Measurements from ENCODE around the gene PPIA. TPM values are rescaled to one million over a fixed set of nuclear protein-coding genes. Genes with fewer than 3 reads are reported as not detected.
"Not testable (repeated sequence)": the region's sequence is repeated elsewhere in the genome, so short reads cannot be mapped to it uniquely, and the experiment has no call there.

The PPIA gene
- total and polyA plus RNA-seq, 9 donors: 644 to 2,091 (median 796) TPM

DNA sequence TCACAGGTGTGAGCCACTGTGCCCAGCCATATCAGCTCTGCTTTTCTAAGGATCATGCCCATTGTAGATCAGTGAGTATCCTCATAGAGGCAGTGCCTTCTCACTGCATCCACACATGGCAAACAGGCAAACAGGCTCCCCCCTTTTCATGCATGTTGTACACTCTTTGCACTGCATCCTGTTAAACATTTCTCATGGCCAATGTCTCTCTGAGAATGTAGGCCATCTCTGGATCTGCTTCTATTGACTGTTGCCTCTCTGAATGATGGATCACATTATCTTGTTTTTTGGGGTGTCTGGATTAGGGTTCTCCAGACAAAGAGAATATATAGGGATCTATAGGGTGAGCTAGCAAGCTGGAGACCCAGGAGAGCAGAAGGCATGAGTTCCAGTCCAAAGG lies 13.1 kb upstream of the PPIA start:
- H3K4me1 ChIP-seq (ENCODE audit: insufficient read depth): no peaks in the 10 kb centered on the region
- no peaks in the 10 kb centered on the region for H3K27me3 ChIP-seq
- no peak overlapping the region for H3K27ac ChIP-seq
- H3K36me3 ChIP-seq: no peaks in the 10 kb centered on the region
- H3K9me3 ChIP-seq: no peaks in the 10 kb centered on the region
- no peak for DNase-seq
- H3K4me3 ChIP-seq: no peak overlapping the region
- intact Hi-C loops (cut with DNase I): no loop called here
- TF ChIP-seq POLR2A (IDR thresholded peaks at IDR 0.05): no peak
- TF ChIP-seq CTCF (IDR thresholded peaks at IDR 0.05): no peak
- TF ChIP-seq EP300 (IDR thresholded peaks at IDR 0.05): no peak

DNA sequence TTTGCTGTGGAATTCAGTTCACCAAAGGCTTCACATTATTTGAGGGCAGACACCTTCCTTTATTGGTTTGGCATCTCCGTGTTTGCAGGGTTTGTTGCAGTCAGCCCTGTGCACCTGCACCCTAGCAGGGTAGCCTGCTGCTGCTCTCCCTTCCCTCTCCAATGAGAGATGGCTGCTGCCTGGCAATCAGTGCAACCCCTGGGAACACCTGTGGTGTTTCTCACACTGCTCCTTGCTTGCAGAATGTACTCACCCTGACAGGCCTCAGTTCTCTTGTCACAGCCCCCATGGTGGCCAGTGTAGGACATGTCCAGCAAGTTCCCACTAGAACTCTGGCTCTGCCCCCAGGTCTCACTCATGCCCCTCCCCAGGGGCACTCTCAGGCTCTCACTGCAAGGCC lies 12.1 kb upstream of the PPIA start:
- Histone ChIP-seq H3K27me3 (no peaks in the 10 kb centered on the region), H3K4me3 (no peak overlapping the region), H3K36me3 (no peaks in the 10 kb centered on the region), H3K27ac (no peak overlapping the region), H3K4me1 (ENCODE audit: insufficient read depth) (no peaks in the 10 kb centered on the region), H3K9me3 (no peaks in the 10 kb centered on the region)
- intact Hi-C loops (cut with DNase I): no loop called here
- DNase-seq: no peak
- TF ChIP-seq POLR2A (IDR thresholded peaks at IDR 0.05): no peak
- no peak for TF ChIP-seq EP300 (IDR thresholded peaks at IDR 0.05)
- TF ChIP-seq CTCF (IDR thresholded peaks at IDR 0.05): no peak
- WGBS, 3 donors: 77 to 88% (median 78%) methylated on average over 1 of the region's 1 CpG

DNA sequence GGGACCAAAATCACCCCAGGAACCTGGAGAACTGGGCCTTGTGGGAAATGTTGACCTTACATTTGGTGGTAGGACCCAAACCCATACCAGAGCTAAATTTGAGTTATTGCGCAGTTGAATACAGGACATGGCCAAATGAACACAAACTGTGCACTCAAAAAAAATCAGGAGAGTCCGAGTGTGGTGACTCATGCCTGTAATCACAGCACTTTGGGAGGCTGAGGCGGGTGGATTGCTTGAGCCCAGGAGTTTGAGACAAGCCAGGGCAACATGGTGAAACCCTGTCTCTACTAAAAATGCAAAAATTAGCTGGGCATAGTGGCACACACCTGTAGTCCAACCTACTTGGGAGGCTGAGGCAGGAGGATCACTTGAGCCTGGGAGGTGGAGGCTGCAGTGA lies 11.3 kb upstream of the PPIA start:
- 90 to 93% (median 91%) methylated on average over 3 of the region's 3 CpGs for WGBS, 3 donors
- DNase-seq; intact Hi-C loops (cut with DNase I); H3K4me3 ChIP-seq; H3K36me3 ChIP-seq; H3K27ac ChIP-seq; H3K4me1 ChIP-seq (ENCODE audit: insufficient read depth); H3K27me3 ChIP-seq; H3K9me3 ChIP-seq: not testable (repeated sequence)

- H3K36me3 ChIP-seq: no peaks in the 10 kb centered on the region
- intact Hi-C loops (cut with DNase I): no loop called here
- H3K27me3 ChIP-seq: no peaks in the 10 kb centered on the region
- H3K9me3 ChIP-seq: no peaks in the 10 kb centered on the region
- no peak overlapping the region for H3K4me3 ChIP-seq
- no peak for TF ChIP-seq EP300 (IDR thresholded peaks at IDR 0.05)
- TF ChIP-seq POLR2A (IDR thresholded peaks at IDR 0.05): no peak
- TF ChIP-seq CTCF (IDR thresholded peaks at IDR 0.05): no peak
- 83 to 89% (median 85%) methylated on average over 4 of the region's 4 CpGs for WGBS, 3 donors
- H3K27ac ChIP-seq: no peak overlapping the region
- no peak for DNase-seq
- no peaks in the 10 kb centered on the region for H3K4me1 ChIP-seq (ENCODE audit: insufficient read depth)
Observed at GRCh38 chr7:44787041-44787440, 9.4 kb upstream of the PPIA start.

DNA sequence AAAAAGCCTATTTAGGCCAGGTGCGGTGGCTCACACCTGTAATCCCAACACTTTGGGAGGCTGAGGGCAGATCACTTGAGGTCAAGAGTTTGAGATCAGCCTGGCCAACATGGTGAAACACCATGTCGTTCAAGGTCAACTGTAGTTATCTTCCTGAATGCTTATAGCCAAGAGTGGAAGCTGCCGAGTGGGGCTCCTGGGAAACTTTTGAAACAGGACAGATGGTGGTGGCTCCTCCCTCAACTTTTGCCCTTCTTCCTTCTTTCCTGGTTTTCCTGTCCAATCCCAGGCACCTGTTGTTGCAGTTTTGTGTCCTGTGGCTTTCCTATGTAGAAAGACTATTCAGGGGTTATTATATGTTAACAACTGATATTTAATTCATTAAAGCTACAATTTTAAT lies 8.7 kb upstream of the PPIA start:
- intact Hi-C loops (cut with DNase I): no loop called here
- Histone ChIP-seq H3K27me3 (no peaks in the 10 kb centered on the region), H3K36me3 (no peaks in the 10 kb centered on the region), H3K9me3 (no peaks in the 10 kb centered on the region), H3K27ac (no peak overlapping the region), H3K4me3 (no peak overlapping the region), H3K4me1 (ENCODE audit: insufficient read depth) (no peaks in the 10 kb centered on the region)
- TF ChIP-seq EP300 (IDR thresholded peaks at IDR 0.05): no peak
- no peak for TF ChIP-seq POLR2A (IDR thresholded peaks at IDR 0.05)
- TF ChIP-seq CTCF (IDR thresholded peaks at IDR 0.05): no peak
- no peak for DNase-seq
- 42 to 53% (median 46%) methylated on average over 3 of the region's 3 CpGs for WGBS, 3 donors
